Measurements from ENCODE around the gene BMP5.

Gene BMP5

GRCh38 chr6:55704421-55704820 is 171.0 kb downstream of the BMP5 start:
- DNase-seq: no peak
